NCI-H1105 treated with DMSO at 0.1 percent for 48 hours (cell line): ENCODE data around the gene OR2T35.
A peak's percentile ranks its signal among the peaks of the same experiment; 100 is the strongest.

Experiments used
- DNase-seq: peaks from one replicate; lab custom pipeline; 2025; lab: John Stamatoyannopoulos, UW

OR2T35 gene

DNA sequence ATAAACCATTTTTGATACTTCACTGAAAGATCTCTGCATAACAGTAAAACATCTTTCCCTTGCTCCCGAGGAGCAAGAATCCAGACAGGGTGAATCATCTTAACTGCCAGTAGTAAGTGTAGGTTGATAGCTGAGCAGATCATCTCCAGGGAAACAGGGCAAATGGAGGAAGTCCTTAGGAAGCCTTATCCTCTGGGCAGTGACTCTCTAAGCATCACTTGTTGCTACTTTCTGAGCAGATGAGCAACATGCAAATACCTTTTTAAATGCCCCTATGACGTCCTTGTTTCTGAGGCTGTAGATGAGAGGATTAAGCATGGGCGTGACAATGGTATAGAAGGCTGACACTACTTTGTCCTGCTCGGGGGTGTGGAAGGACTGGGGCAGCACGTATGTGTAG is 19.1 kb downstream of the OR2T35 start:
- DNase-seq: no peak

DNA sequence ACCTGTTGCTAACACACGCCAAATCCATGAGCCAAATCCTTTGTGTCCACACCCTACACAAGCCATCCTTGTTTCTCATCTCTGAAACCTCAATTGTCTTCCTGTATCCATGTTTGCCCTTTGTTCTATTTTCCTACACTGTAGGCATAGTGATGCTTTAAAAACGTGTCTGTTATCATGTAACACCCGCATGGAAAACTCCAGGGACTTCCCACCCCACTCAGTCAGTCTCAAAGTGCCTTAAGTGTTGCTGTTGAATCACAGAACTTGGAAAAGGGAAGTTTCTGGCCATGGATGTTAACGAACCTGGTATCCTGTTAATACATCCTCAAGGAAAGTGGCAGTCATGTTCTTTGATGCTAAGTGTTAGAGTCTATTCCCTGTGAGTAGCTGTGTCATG is 19.9 kb downstream of the OR2T35 start:
- DNase-seq: no peak

DNA sequence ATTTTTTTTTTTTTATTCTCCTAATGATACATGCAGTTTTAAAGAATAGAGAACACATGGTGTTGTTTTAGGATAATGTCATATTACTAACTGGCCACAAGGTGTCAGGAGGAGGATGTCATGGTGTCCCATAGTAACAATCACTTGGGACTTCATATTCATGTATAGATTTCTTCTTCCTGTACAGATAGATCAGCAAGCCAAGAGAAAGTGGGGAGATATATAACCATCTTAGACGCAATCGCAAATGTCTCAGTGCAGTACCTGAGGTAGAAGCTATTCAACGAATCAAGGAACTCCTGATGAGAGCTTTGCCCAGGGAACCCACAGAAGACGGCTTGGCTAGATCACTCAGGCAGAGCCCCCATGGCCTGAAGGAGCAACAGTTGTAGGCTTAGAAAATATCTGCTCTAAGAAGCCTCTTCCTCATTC is 22.5 kb downstream of the OR2T35 start:
- peak; percentile 15 for DNase-seq

DNA sequence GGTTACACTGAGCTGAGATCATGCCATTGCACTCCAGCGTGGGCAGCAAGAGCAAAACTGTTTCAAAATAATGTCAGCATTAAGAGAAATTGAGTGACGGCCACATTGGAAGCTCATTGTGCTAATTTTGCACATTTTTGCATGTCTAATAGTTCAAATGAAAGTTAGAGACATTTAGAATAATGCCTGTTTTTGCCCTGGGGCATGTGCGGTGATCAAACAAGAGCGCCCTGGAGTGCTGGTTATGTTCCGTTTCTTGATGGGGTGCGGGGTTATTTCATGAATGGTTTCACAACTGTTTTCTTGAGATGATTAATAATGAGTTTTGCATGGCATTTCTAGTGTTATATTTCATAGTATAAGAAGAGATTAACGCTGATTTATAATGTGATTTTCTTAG is 23.3 kb downstream of the OR2T35 start:
- DNase-seq: no peak

DNA sequence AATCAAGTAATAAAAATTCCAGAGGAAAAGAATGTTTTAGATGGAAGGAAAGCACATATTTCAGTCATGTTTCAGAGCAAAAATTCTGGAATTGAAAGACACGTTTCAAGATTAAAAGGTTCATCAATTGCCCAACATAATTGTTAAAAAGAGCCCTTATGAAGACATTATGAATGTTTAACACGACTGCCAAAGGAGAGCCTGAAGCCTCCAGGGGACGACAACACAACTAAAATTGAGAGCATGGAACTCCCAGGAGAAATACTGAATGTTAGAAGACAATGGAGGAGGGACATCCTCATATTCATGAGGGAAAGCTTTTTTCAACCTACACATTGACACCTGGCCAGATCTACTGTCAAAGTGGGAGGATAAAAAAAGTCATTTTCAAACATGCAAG is 26.2 kb downstream of the OR2T35 start:
- DNase-seq: peak; percentile 34

DNA sequence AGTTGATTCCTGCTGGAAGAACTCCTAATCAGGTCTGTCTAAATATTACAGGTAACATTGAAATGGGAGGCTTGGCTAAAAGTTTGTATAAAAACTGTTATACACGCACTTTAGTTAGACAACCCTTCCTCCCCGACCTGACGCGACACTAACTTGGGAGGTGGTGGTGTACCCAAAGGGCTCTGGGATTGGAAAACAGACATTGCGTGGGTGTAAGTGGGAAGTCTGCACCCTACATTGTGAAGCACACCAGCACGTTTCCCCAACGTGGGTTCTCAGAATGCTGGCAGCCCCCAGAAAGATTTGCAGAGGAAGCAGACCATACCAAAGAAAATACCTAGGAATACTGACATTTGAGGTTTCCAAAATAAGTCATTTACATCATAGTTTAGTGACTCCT is 27.0 kb downstream of the OR2T35 start:
- no peak for DNase-seq

DNA sequence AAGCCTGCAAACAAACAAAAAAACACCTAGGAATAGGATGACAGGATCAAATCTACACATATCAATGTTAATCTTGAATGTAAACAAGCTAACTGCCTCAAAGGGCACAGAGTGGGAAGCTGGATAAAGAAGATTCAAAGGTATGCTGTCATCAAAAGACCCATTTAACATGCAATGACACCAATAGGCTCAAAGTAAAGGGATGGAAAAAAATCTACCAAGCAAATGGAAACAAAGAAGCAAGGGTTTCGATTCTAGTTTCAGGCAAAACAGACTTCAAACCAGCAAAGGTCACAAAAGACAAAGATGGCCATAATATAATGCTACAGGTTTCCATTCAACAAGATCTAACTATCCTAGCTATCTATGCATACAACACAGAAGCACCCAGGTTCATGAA is 31.3 kb downstream of the OR2T35 start:
- DNase-seq: no peak

DNA sequence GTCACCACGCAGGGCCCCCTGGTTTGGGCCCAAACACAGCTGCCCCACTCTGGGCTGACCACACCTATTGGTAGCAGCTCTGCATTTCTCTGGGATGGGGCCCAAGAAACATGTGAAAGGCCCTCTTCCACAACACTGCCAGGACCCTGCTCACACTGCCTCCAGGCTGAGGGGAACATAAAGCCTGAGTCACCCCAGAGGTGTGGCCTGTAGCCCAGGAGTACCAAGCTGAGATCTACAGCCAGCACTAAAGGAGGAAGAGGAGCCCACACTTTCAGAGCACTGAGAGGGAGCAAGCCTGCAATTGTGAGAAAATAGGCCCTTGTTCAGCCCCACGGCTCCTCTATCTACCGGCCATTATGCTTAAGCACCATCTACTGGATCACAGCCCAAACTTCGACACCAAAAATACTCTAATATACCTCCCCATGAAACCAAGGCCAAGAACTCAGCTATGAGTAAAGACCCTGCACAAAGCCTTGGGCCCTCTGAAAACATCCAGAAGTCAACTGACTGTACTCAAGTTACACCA is 33.1 kb downstream of the OR2T35 start:
- no peak for DNase-seq

DNA sequence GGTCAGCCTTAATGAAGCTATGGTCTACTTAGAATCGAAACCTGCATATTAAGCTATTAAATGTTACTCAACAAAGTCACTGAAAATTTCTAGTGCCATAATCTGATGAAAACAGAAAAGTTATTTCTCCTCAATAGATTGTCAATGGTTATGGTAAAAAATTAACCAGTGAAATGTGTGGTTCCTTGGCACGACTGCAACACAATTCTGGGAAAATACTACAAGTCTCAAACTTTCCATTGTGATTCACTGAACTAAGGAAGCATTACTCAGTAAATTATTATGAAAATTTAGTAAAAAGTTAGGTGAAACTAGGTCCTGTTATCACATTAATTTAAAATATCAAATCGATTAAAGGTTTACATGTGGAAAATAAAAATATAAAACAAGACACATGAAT is 34.8 kb downstream of the OR2T35 start:
- DNase-seq: no peak

DNA sequence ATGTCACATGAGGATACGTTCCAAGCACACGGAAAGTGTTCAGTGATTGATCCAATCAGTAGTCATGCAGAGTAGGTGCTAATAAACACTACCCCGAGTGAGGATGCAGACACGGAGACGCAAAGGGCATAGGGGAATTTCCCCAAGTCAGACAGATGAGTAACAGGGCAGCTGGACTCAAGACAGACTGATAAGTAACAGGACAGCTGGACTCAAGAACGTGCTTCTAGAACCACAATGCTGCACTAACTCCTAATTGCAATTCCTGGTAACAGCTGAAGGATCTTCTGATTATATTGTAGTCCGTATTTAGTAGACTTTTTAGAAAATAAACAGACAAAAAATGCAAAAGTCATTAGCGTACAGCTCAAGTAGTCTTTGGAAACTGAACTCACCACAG is 45.7 kb downstream of the OR2T35 start:
- no peak for DNase-seq

DNA sequence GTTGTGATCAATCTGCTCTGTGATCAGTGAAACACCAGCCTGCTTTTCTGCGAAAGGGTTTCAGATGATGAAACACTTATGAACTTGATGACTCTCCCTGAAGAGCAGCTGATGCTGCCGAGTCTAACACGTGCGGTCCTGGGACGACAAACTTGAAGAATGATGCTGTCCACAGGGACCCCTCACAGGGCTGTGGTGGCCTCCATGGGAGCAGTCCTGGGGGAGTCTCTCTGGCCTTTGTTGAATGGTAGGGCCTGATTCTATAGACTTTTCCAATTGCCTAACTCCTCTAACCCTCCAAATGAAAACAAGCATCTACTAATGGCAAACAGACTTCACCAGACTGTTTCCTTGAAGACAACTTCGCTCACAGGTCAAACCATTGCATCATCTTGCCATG is 47.5 kb downstream of the OR2T35 start, which contains the start of gene OR2T10:
Gene OR2T10, minus strand, starts transcription at position 112 of the 400 bp plus-strand sequence. CDS start 3,932 bp downstream, outside the sequence.
- no peak for DNase-seq

DNA sequence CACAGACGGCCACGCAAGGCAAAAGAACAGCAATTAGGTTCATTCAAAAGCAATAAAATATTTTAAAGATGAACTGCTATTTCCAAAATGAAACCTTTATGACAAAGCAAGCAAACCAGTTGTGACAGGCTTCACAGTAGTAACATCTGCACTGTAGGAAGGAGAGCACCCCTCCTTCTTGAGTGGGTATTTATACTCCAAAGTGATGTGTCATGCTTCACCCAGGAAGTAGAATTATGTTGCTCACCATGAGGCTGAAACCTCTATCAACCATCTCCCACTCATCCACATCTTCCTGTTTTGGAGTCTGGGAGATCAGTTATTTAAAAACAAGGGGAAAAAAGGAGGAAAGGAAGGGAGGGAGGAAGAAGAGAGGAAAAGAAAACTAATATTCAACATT is 48.5 kb downstream of the OR2T35 start:
- no peak for DNase-seq

DNA sequence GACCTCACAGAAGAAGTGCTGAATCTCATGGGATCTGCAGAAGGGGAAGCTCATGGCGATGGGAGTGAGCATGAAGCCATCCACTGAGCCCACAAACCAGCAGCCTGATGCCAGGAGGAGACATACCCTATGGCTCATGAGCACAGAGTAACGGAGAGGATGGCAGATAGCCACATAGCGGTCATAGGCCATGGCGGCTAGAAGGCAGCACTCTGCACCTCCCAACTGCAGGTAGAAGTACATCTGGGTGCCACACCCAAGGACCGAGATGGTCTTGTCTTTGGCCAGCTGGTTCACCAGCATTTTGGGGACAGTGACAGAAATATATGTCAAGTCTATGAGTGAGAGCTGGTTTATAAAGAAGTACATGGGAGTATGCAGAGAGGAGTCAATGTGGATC is 51.9 kb downstream of the OR2T35 start:
- DNase-seq: no peak

DNA sequence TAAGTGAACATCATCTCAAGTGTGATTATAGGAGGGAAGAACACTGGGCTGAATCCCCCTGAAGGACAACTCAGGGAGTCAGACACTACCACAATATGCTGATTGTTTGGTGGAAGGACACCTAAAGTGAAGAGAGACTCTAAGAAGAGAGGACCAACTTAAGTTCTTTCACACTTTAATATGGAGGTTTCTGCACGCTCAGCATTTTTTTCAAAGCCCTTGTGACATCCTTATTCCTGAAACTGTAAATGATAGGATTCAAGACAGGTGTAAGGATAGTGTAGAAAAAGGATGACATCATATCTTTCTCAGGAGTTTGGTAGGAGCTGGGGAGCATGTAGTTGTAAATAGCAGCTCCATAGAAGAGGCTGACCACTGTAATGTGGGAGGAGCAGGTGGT is 52.4 kb downstream of the OR2T35 start:
- DNase-seq: no peak

DNA sequence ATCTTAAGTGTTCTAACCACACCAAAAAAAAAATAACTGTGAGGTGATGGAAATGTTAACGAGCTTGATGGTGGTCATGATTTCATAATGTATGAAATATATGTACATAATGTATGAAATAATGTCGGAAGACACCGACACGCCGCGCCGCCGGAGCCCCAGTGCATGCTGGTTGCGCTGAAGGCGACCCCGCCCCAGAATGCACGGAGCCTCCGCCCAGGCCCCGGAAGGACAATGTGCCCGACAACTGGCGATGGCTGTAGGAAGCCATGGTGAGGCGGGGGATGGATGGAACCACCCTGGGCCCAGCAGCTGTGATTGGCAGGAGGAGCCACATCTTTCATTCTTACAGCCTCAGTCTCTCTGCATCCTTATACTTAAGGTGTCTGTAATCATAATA is 55.0 kb downstream of the OR2T35 start:
- DNase-seq: no peak

DNA sequence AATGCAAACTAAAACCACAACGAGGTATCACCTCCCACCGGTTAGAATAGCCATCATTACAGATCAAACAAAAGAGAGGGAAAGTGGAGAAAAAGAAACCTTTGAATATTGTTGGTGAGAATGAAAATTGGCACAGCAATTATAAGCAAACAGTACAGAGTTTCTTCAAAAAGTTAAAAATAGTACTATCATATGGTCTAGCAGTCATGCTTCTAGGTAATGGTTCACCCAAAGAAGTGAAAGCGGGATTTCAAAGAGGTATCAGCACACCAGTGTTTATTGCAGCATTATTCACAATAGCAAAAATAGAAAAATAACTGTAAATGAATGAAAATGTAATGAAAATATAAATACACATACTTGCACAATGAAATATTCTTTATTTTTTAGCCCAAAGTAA is 55.7 kb downstream of the OR2T35 start:
- no peak for DNase-seq
